Measurements from ENCODE around the gene PRR5L.

GRCh38 chr11:36405585-36406367 is 109.7 kb downstream of the PRR5L start:
- no peak for TF ChIP-seq EZH2 (optimal IDR thresholded peaks at IDR 0.05; ENCODE audit: low read depth, low read length)
- TF ChIP-seq CTCF (IDR thresholded peaks at IDR 0.05; ENCODE audit: low read length): no peak
- no peak for TF ChIP-seq EZH2phosphoT487 (IDR thresholded peaks at IDR 0.05; ENCODE audit: low read length)

Data from MM.1S (cell line).